ENCODE measurements around the gene DMRTA2. TPM values are rescaled to one million over a fixed set of nuclear protein-coding genes. Genes with fewer than 3 reads are reported as not detected.

The DMRTA2 gene
- total and polyA plus RNA-seq, 2 donors (not counting 3 experiments of a cell fraction or from before 2014, with no cell fraction given), result not detected

- Histone ChIP-seq H3K9me3 (replicated peaks; ENCODE audit: control insufficient read depth, insufficient read depth, low read length) (no peaks in the 10 kb centered on the region), H3K9me1 (replicated peaks; ENCODE audit: control insufficient read depth, extremely low read depth, insufficient read depth, low read length) (no peaks in the 10 kb centered on the region), H2AFZ (ENCODE audit: low read depth, low read length) (no peak overlapping the region), H3K4me1 (ENCODE audit: control insufficient read depth, extremely low read depth, insufficient read depth, low read length) (no peaks in the 10 kb centered on the region), H3K27ac (ENCODE audit: insufficient read depth, low read depth, low read length) (no peak overlapping the region), H3K27me3 (ENCODE audit: control insufficient read depth in 2 of 2, insufficient read depth in 2 of 2, low read length in 2 of 2) (no peaks in the 10 kb centered on the region), H3K79me2 (ENCODE audit: control insufficient read depth, insufficient read depth, low read length) (no peaks in the 10 kb centered on the region), H3K4me2 (ENCODE audit: insufficient read depth, low read length) (no peak overlapping the region), H4K20me1 (replicated peaks; ENCODE audit: control insufficient read depth, extremely low read depth, insufficient read depth, low read length) (no peaks in the 10 kb centered on the region), H3K4me3 (replicated peaks in 1 of 3; ENCODE audit: insufficient read depth in 1 of 3, low read depth in 1 of 3, low read length in 3 of 3) (no peak overlapping the region), H3K36me3 (ENCODE audit: control insufficient read depth in 2 of 2, extremely low read depth in 1 of 2, insufficient read depth in 2 of 2, low read length in 2 of 2) (no peaks in the 10 kb centered on the region), H3K9ac (replicated peaks; ENCODE audit: extremely low read depth, insufficient read depth, low read length) (no peak overlapping the region)
- TF ChIP-seq CTCF (IDR thresholded peaks at IDR 0.05; ENCODE audit: extremely low read depth in 1 of 2, insufficient read depth in 1 of 2, low read depth in 1 of 2, low read length in 2 of 2), result no peak
- TF ChIP-seq JUN (IDR thresholded peaks at IDR 0.05; ENCODE audit: borderline replicate concordance, insufficient read depth, insufficient read length, low read depth), result no peak
- TF ChIP-seq FOS (IDR thresholded peaks at IDR 0.05; ENCODE audit: borderline replicate concordance, insufficient read depth, low read length), result no peak
- TF ChIP-seq GATA2 (IDR thresholded peaks at IDR 0.05; ENCODE audit: insufficient read depth, insufficient read length, low read depth, low read length), result no peak
- no peak for TF ChIP-seq MAX (IDR thresholded peaks at IDR 0.05; ENCODE audit: insufficient read depth, insufficient read length)
- TF ChIP-seq POLR2A (IDR thresholded peaks at IDR 0.05; ENCODE audit: low read depth, low read length), result no peak
- TF ChIP-seq MYC (IDR thresholded peaks at IDR 0.05; ENCODE audit: low read depth, low read length), result no peak
- TF ChIP-seq EZH2 (IDR thresholded peaks at IDR 0.05; ENCODE audit: borderline replicate concordance, low read depth, low read length, severe bottlenecking), result no peak
- no peak for TF ChIP-seq POLR2AphosphoS5 (IDR thresholded peaks at IDR 0.05; ENCODE audit: insufficient read depth, low read depth, low read length)
- dilution Hi-C loops (cut with MboI; ENCODE audit: extremely low pct_ligation_motif_present, low sequenced_read_pairs) (no loop called here), intact Hi-C loops (cut with micrococcal nuclease) (no loop called here)
- DNase-seq (ENCODE audit: low read depth, low spot score), result no peak
- BruUV-seq (replicated peaks), result no TSS peak
- CTCF ChIA-PET, result no interaction called here
- POLR2A ChIA-PET, result no interaction called here
- FAIRE-seq, result no peak
Observed at GRCh38 chr1:50462964-50463363, 39.7 kb upstream of the DMRTA2 start.

All from endothelial cell of umbilical vein (primary cell).